Fibroblast of lung (primary cell): ENCODE data around the gene CACNA1S.

Experiments
- CTCF ChIP-seq, 2 donors: IDR thresholded peaks in 1 of 2; conservative IDR thresholded peaks in 1 of 2; 1 replicate in 1 of 2; 2 replicates in 1 of 2; pipeline ENCODE4 v1.5.1; 2011 to 2012; ENCODE audit warnings: low read length in 2 of 2, control low read depth in 1 of 2, inconsistent platforms in 1 of 2, low read depth in 1 of 2, mild to moderate bottlenecking in 1 of 2
- EZH2 ChIP-seq: IDR thresholded peaks from 2 replicates; pipeline ENCODE4 v1.5.1; 2012; ENCODE audit warnings: low read length, control low read depth, mild to moderate bottlenecking; ENCODE audit errors: missing control alignments

GRCh38 chr1:201156346-201156745 lies 44.1 kb upstream of the CACNA1S start:
- TF ChIP-seq CTCF (conservative IDR thresholded peaks at IDR 0.05 in 1 of 2, IDR thresholded peaks at IDR 0.05 in 1 of 2; ENCODE audit: low read depth in 1 of 2, low read length in 2 of 2): no peak
- TF ChIP-seq EZH2: no peak
